HepG2 (cell line): ENCODE data around the gene C3orf80. TPM values are rescaled to one million over a fixed set of nuclear protein-coding genes. Genes with fewer than 3 reads are reported as not detected.

Source experiments
- ATAC-seq: fragments of 200-7000 bp; cut with Tn5 transposase; 3 replicates; pipeline ENCODE4 v1.9.1; 2020; ENCODE audit warnings: mild to moderate bottlenecking, moderate library complexity
- BruUV-seq: library from RNA; stranded (reverse); fragments of 400-500 nt; replicated peaks from 2 replicates; lab custom pipeline; 2021; lab: Mats Ljungman, UMichigan
- CTCF ChIA-PET: fragments of 300-600 bp; formaldehyde crosslinking; extraction: SDS; loops from one replicate; lab custom pipeline; 2021; ENCODE audit warnings: low total read pairs, inconsistent platforms, low intra/inter-chr PET ratio; lab: Yijun Ruan, JAX
- POLR2A ChIA-PET: fragments of 350-600 bp; sonication (Branson Sonifier 250); formaldehyde crosslinking; loops from one replicate; lab custom pipeline; 2020; ENCODE audit warnings: antibody characterized with exemption, inconsistent platforms; lab: Yijun Ruan, JAX
- DNase-seq: peaks from one replicate; pipeline ENCODE4 v3.0.0-alpha.2; 2015; ENCODE audit warnings: low spot score
- FAIRE-seq: peaks from 3 replicates; lab custom pipeline; 2011; peaks lifted over from hg19 to GRCh38; lab: Jason Lieb, UNC
- H2AFZ ChIP-seq: one replicate; pipeline ENCODE4 v1.6.1; 2011; ENCODE audit warnings: low read length, inconsistent platforms
- H3K27ac ChIP-seq: fragments of 300-600 bp; 3 replicates; pipeline ENCODE4 v1.8.0; 2011; ENCODE audit warnings: mixed run types, mild to moderate bottlenecking, mixed read lengths, low read length, inconsistent platforms; ENCODE audit not compliant: insufficient read depth; ENCODE audit errors: extremely low read length
- H3K27me3 ChIP-seq, 2 experiments: fragments of 200-600 bp in 1 of 2; 2 replicates in 1 of 2; 3 replicates in 1 of 2; pipeline versions ENCODE4 v1.6.0 to v1.8.0; 2011; ENCODE audit warnings: low read length in 2 of 2, mild to moderate bottlenecking in 2 of 2, moderate library complexity in 2 of 2, inconsistent platforms in 1 of 2; ENCODE audit not compliant: insufficient read depth in 2 of 2, control insufficient read depth in 1 of 2
- H3K36me3 ChIP-seq, 2 experiments: fragments of 200-600 bp in 1 of 2; replicated peaks in 1 of 2; 2 replicates in 1 of 2; 3 replicates in 1 of 2; pipeline versions ENCODE4 v1.5.1 to v1.8.0; 2011; ENCODE audit warnings: low read length in 2 of 2, inconsistent platforms in 1 of 2; ENCODE audit not compliant: insufficient read depth in 2 of 2, control insufficient read depth in 1 of 2
- H3K4me1 ChIP-seq: 2 replicates; pipeline ENCODE4 v1.5.1; 2012; ENCODE audit warnings: low read length, inconsistent platforms; ENCODE audit not compliant: insufficient read depth
- H3K4me2 ChIP-seq: 2 replicates; pipeline ENCODE4 v1.6.0; 2011; ENCODE audit warnings: low read depth, low read length, inconsistent platforms
- H3K4me3 ChIP-seq, 3 experiments: fragments of 200-600 bp in 1 of 3; sonication (generic), shearing (Covaris generic) in 1 of 3; replicated peaks in 1 of 3; 2 replicates each; pipeline ENCODE4 v1.5.1; 2011 to 2016; ENCODE audit warnings: low read length in 3 of 3, inconsistent platforms in 2 of 3, low read depth in 2 of 3, mild to moderate bottlenecking in 2 of 3, control low read depth in 1 of 3, mixed read lengths in 1 of 3; ENCODE audit not compliant: insufficient read depth in 1 of 3
- H3K79me2 ChIP-seq: one replicate; pipeline ENCODE4 v1.6.1; 2011; ENCODE audit warnings: low read length, inconsistent platforms; ENCODE audit not compliant: insufficient read depth
- H3K9ac ChIP-seq: 2 replicates; pipeline ENCODE4 v1.6.0; 2011; ENCODE audit warnings: mild to moderate bottlenecking, low read depth, low read length, inconsistent platforms; ENCODE audit not compliant: insufficient read depth
- H3K9me3 ChIP-seq: 2 replicates; pipeline ENCODE4 v1.5.1; 2012; ENCODE audit warnings: mild to moderate bottlenecking, low read length
- H4K20me1 ChIP-seq: 2 replicates; pipeline ENCODE4 v1.6.0; 2011; ENCODE audit warnings: inconsistent platforms, mild to moderate bottlenecking, low read length, moderate library complexity; ENCODE audit not compliant: insufficient read depth
- ATF5 ChIP-seq: sonication (generic); formaldehyde crosslinking; IDR thresholded peaks from 2 replicates; pipeline ENCODE4 v1.4.0; 2020; ENCODE audit warnings: mild to moderate bottlenecking, low read depth, missing genetic modification reagents
- CCDC6 ChIP-seq: sonication (generic); formaldehyde crosslinking; IDR thresholded peaks from 2 replicates; pipeline ENCODE4 v1.8.1; 2022; ENCODE audit warnings: mild to moderate bottlenecking, missing genetic modification reagents, moderate library complexity
- CEBPG ChIP-seq: IDR thresholded peaks from 2 replicates; pipeline ENCODE4 v1.6.1; 2016
- IRF9 ChIP-seq: sonication (generic); formaldehyde crosslinking; IDR thresholded peaks from 2 replicates; pipeline ENCODE4 v1.8.0; 2022; ENCODE audit warnings: missing genetic modification reagents, mild to moderate bottlenecking, borderline replicate concordance
- MBD4 ChIP-seq: IDR thresholded peaks from 2 replicates; pipeline ENCODE4 v1.6.1; 2012; ENCODE audit warnings: low read length, inconsistent platforms, borderline replicate concordance
- NFYB ChIP-seq: sonication (generic); formaldehyde crosslinking; IDR thresholded peaks from 2 replicates; pipeline ENCODE4 v1.4.0; 2020; ENCODE audit warnings: missing genetic modification reagents
- PAX8 ChIP-seq: sonication (generic); formaldehyde crosslinking; IDR thresholded peaks from 2 replicates; pipeline ENCODE4 v1.8.0; 2022; ENCODE audit warnings: mild to moderate bottlenecking, missing genetic modification reagents, borderline replicate concordance
- ZBTB33 ChIP-seq: sonication (generic); formaldehyde crosslinking; IDR thresholded peaks from 2 replicates; pipeline ENCODE4 v1.4.0; 2020; ENCODE audit warnings: missing genetic modification reagents
- ZBTB4 ChIP-seq: sonication (generic); formaldehyde crosslinking; IDR thresholded peaks from 2 replicates; pipeline ENCODE4 v1.4.0; 2020; ENCODE audit warnings: missing genetic modification reagents, mild to moderate bottlenecking, borderline replicate concordance
- ZNF138 ChIP-seq: sonication (generic); formaldehyde crosslinking; IDR thresholded peaks from 2 replicates; pipeline ENCODE4 v1.5.0; 2020; ENCODE audit warnings: mild to moderate bottlenecking, low read depth, missing genetic modification reagents
- ZNF274 ChIP-seq: sonication (generic); formaldehyde crosslinking; IDR thresholded peaks from 2 replicates; pipeline ENCODE4 v1.5.1; 2020; ENCODE audit warnings: mild to moderate bottlenecking, missing genetic modification reagents
- ZNF329 ChIP-seq: sonication (generic); formaldehyde crosslinking; IDR thresholded peaks from 2 replicates; pipeline ENCODE4 v1.9.0; 2021; ENCODE audit warnings: low read depth, mild to moderate bottlenecking, missing genetic modification reagents
- ZNF34 ChIP-seq: sonication (generic); formaldehyde crosslinking; IDR thresholded peaks from 2 replicates; pipeline ENCODE4 v1.4.0; 2020; ENCODE audit warnings: mild to moderate bottlenecking, missing genetic modification reagents, borderline replicate concordance
- ZNF570 ChIP-seq: sonication (generic); formaldehyde crosslinking; IDR thresholded peaks from 2 replicates; pipeline ENCODE4 v1.4.0; 2020; ENCODE audit warnings: mild to moderate bottlenecking, missing genetic modification reagents, borderline replicate concordance
- WGBS: methylation state at CpG from one replicate; pipeline ENCODE4 v1.1.6; 2017; ENCODE audit warnings: low lambda C conversion rate; 5-methylcytosine and 5-hydroxymethylcytosine counted together
- in situ Hi-C: cut with HindIII; loops from 2 replicates; pipeline ENCODE4 v1.10.0; 2017; ENCODE audit warnings: low pct_unique_long_range_greater_than_20kb; ENCODE audit not compliant: extremely low pct_ligation_motif_present
- intact Hi-C: fragments of 100-400 bp; cut with micrococcal nuclease; formaldehyde crosslinking; loops from one replicate; pipeline ENCODE4 v1.10.0; 2022; ENCODE audit not compliant: unreplicated experiment
- polyA plus RNA-seq, 8 experiments: library from polyadenylated mRNA; depleted of rRNA in 3 of 8; stranded (reverse) in 7 of 8; unstranded in 1 of 8; fragments of >200 nt; fragmentation: Illumina TruSeq in 4 of 8; extraction: Trizol in 4 of 8; gene quantifications; 2 replicates each; pipeline versions ENCODE4 v1.2.1 to v1.2.3, GENCODE V29; 2011 to 2016; ENCODE audit warnings: low read depth in 4 of 8, missing spikeins in 1 of 8, mixed read lengths in 1 of 8; ENCODE audit not compliant: insufficient read depth in 1 of 8
- total RNA-seq, 5 experiments: library from RNA; depleted of rRNA; stranded (reverse); fragments of >200 nt; fragmentation: Illumina TruSeq; extraction: Trizol; gene quantifications; 2 replicates each; pipeline ENCODE4 v1.2.3, GENCODE V29; 2016; ENCODE audit warnings: low read depth in 1 of 5
- TF ChIP-seq, protein P1 (sequence below): sonication (generic); formaldehyde crosslinking; IDR thresholded peaks from 2 replicates; pipeline ENCODE4 v1.5.0; 2020; ENCODE audit warnings: mild to moderate bottlenecking, low read depth, missing genetic modification reagents, borderline replicate concordance
- TF ChIP-seq, protein P2 (sequence below): sonication (generic); formaldehyde crosslinking; IDR thresholded peaks from 2 replicates; pipeline ENCODE4 v1.5.1; 2020; ENCODE audit warnings: missing genetic modification reagents, mild to moderate bottlenecking, borderline replicate concordance

Gene C3orf80
- total and polyA plus RNA-seq, 2 of the 13 experiments (the other 11 are each of a cell fraction or from before 2014, with no cell fraction given), result 0.03 to 0.04 TPM

- no peaks in the 10 kb centered on the region for H4K20me1 ChIP-seq
- intact Hi-C loops (no loop called here), in situ Hi-C loops (no loop called here)
- no peaks in the 10 kb centered on the region for H3K36me3 ChIP-seq
- no peak overlapping the region for H3K4me2 ChIP-seq
- no peak overlapping the region for H3K4me3 ChIP-seq
- no TSS peak for BruUV-seq
- DNase-seq (no peak), FAIRE-seq (no peak), ATAC-seq (no peak)
- POLR2A ChIA-PET, result no interaction called here
- H3K9me3 ChIP-seq, result no peaks in the 10 kb centered on the region
- 0 out of 5 replicates have a peak, but pooled peaks cover 0 to 2% of the 10 kb centered on the region in 2 experiments for H3K27me3 ChIP-seq
- CTCF ChIA-PET, result no interaction called here
- no peak overlapping the region for H3K9ac ChIP-seq
- no peaks in the 10 kb centered on the region for H3K79me2 ChIP-seq
- H2AFZ ChIP-seq, result no peak overlapping the region
- no peaks in the 10 kb centered on the region for H3K4me1 ChIP-seq
- no peak overlapping the region for H3K27ac ChIP-seq
- 39% methylated on average over 1 of the region's 1 CpG for WGBS
- TF ChIP-seq CCDC6 (no peak), ZNF34 (CRISPR knock-in tag) (no peak), PAX8 (no peak), ZNF329 (CRISPR knock-in tag) (no peak), ATF5 (no peak), NFYB (CRISPR knock-in tag) (no peak), ZNF138 (no peak), ZBTB33 (CRISPR knock-in tag) (no peak), CEBPG (no peak), ZNF274 (CRISPR knock-in tag) (no peak), IRF9 (CRISPR knock-in tag) (no peak), MBD4 (no peak), ZBTB4 (no peak), ZNF570 (CRISPR knock-in tag) (no peak)
- TF ChIP-seq, protein P1, sequence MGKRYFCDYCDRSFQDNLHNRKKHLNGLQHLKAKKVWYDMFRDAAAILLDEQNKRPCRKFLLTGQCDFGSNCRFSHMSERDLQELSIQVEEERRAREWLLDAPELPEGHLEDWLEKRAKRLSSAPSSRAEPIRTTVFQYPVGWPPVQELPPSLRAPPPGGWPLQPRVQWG (CRISPR knock-in tag), result no peak
- TF ChIP-seq, protein P2, sequence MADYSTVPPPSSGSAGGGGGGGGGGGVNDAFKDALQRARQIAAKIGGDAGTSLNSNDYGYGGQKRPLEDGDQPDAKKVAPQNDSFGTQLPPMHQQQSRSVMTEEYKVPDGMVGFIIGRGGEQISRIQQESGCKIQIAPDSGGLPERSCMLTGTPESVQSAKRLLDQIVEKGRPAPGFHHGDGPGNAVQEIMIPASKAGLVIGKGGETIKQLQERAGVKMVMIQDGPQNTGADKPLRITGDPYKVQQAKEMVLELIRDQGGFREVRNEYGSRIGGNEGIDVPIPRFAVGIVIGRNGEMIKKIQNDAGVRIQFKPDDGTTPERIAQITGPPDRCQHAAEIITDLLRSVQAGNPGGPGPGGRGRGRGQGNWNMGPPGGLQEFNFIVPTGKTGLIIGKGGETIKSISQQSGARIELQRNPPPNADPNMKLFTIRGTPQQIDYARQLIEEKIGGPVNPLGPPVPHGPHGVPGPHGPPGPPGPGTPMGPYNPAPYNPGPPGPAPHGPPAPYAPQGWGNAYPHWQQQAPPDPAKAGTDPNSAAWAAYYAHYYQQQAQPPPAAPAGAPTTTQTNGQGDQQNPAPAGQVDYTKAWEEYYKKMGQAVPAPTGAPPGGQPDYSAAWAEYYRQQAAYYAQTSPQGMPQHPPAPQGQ (CRISPR knock-in tag), result no peak
These were observed 14.9 kb upstream of the C3orf80 start for GRCh38 chr3:160210341-160210740.
